GM20431 (cell line): Measurements from ENCODE around the gene HARS1.

Experiments
- in situ Hi-C: fragments of 300-500 bp; cut with MseI, MboI; formaldehyde crosslinking; loops from one replicate; pipeline ENCODE4 v1.15.0; 2020; ENCODE audit warnings: low sequenced_read_pairs; ENCODE audit not compliant: unreplicated experiment

Gene HARS1, protein sequence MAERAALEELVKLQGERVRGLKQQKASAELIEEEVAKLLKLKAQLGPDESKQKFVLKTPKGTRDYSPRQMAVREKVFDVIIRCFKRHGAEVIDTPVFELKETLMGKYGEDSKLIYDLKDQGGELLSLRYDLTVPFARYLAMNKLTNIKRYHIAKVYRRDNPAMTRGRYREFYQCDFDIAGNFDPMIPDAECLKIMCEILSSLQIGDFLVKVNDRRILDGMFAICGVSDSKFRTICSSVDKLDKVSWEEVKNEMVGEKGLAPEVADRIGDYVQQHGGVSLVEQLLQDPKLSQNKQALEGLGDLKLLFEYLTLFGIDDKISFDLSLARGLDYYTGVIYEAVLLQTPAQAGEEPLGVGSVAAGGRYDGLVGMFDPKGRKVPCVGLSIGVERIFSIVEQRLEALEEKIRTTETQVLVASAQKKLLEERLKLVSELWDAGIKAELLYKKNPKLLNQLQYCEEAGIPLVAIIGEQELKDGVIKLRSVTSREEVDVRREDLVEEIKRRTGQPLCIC

DNA sequence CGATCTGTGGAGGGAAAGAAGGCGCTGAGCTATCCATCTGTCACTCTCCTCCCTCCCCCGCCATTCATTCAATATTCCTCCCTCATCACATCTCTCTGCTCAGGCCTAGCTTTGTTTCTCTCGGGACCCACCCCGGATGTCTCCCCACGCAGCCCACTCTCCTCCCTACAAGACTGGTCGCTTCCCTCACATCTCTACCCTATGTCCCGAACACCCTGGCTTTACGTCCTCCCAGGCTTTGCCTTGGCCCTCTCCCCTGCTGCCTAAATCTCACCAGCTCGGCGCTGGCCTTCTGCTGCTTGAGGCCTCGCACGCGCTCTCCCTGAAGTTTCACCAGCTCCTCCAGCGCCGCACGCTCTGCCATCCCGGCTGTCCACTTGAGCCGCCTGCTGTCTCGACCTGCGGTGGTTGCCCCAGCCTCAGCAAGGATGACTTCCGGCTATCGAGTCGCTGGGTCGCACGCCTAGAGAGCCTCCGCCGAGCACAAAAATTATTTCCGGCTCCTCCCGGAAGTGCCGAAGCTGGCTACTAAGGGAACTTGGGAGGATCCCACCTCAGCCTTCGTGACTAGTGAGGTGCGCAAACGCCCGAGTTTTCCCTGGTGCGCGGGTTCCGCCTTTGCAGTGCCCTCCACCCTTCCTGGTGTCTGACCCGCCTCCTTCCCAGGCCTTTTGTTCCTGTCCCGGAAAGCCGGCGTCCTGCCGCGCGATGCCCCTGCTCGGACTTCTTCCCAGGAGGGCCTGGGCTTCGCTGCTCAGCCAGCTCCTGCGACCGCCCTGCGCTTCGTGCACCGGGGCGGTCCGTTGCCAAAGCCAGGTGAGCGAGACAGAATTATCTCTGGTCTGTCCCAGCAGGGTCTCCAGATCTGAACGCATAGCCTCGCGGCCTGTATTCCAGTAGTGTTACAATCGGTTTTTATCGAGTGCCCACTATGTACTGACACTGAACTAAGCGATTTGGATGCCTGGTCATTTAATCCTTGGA lies at the start of gene HARS1, which contains the start of gene HARS2:
HARS1 (minus strand) TSS at position 430 of the 984 bp plus-strand sequence; CDS start at position 364, 66 bp downstream.
HARS2 (plus strand) TSS at position 515 of the 984 bp plus-strand sequence; CDS start at position 709, 194 bp downstream.
- in situ Hi-C loops = no loop called here

DNA sequence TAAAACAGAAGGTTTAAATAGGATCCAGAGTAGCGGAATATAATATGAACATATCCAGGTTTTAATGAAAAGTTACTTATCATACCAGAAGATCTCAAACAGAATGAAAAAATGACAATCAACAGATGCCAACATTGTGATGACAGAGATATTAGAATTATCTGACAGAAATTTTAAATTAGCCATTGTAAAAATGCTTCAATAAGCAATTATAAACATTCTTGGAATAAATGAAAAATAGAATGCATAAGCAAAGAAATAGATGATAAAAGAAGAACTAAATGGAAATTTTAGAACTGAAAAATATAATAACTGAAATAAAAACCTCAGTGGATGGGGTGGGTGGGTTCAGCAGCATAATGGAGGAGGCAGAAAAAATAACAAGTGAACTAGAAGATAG lies 46.3 kb upstream of the HARS1 start:
- in situ Hi-C loops = no loop called here

DNA sequence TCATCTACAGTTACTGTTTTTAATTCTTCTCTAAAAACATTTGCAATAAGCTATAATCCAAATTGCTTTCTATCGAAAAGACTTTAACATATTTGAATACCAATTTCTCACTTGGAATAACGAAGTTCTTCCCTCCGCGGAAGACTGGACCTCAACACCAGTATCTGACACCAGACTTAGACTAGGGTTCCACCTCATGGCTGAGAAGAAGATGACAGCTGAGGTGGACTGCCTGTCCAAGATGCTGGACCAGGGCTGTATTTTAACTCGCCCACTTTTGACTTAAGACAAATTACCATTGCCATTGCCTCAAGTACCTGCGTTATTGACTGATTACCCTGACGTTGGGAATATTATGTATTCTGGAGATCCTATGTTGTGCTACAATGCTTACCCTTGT lies 43.2 kb upstream of the HARS1 start:
- in situ Hi-C loops = no loop called here

DNA sequence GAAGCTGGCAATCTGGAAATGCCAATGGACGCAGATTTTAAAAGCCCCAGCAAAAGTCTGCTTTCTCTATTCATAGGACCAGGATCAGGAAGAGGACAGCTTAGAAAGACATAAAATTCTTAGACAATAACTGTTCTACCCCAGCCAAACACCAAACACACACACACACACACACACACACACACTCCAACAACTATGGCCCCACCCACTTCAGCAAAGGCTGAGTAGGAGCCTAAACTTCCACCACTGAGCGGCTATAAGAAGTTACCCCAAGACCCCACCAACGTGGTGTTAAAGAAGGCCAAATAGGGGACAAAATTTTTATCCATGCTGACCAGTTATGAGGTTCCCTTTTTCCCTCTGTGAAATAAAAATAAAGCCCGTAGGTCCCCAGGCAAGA lies 41.9 kb upstream of the HARS1 start:
- in situ Hi-C loops = no loop called here

DNA sequence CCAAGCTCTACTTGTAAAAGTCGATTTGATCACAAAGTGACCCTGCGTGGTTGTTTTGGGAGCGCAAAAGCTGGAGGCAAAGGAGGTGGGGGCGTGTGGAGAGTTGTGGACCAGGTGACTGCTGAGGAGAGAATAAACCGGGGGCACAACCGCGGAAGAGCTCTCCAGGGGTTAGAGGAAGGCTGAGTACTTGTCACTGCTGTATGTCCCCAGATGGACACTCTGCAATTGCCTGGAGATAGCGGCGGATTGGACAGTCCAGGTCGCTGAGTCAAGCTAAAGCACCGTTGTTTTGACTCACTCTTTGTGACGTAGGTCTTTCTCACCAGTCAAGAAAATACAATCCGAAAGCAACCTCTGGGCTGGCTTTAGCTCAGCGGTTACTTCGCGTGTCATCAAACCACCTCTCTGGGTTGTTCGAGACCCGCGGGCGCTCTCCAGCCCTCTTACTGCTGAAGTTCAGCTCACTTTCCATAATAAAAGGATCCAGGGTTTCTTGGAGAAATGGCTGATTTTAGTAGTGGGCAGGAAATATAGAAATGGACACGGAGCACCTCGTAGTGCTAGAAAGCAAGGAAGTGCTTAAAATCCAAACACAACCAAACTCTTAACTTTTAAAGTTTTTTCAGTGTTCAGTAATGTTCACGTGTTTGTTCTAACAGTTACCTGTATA lies 34.8 kb upstream of the HARS1 start:
- in situ Hi-C loops = no loop called here

DNA sequence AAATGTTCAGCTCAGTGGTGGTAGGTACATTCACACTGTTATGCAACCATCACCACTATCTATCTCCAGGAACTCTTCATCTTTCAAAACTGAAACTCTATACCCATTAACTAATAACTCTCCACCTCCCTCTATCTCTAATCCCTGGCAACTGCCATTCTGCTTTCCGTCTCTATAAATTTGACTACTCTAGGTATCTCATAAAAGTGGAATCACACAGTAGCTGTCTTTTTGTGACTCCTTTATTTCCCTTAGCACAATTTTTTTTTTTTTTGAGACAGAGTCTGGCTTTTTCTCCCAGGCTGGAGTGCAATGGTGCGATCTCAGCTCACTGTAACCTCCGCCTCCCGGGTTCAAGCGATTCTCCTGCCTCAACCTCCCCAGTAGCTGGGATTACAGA lies 30.2 kb upstream of the HARS1 start:
- in situ Hi-C loops = loop anchor here (25.0 kb wide), 1 partner anchor 484 kb away; no protein-coding TSS in a partner anchor

DNA sequence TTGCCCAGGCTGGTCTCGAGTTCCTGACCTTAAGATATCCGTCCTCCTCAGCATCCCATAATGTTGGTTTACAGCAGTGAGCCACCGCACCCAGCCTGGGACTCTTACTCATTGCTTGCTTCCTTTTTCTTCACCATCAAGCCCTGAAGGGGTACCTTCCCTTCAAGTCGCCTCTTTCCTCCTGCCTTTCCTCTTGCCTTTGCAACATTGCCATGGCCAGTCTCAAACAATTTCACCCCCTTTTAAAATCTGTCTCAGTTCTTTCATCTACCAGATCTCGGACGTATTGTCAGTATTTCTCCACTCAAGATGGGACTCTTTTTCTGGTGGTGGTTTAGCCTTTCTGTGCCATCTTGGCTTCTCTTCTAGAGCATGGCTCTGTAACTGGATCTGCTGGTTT lies 29.6 kb upstream of the HARS1 start:
- in situ Hi-C loops = loop anchor here (25.0 kb wide), 1 partner anchor 483 kb away; no protein-coding TSS in a partner anchor

DNA sequence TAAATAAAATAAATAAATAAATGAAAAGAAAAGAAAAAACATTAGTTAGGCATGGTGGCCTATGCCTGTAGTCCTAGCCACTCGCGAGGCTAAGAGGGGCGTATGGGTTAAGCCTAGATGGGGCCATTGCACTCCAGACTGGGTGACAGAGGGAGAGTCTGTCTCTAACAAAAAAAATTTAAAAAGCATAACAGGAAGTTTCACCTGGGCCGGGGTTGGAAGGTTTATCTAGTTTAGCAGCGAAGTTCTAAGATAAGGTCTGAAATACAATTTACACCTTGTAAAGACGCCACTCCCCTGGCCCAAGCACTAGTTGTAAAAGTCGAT lies 27.1 kb upstream of the HARS1 start:
- in situ Hi-C loops = loop anchor here (25.0 kb wide), 1 partner anchor 481 kb away; no protein-coding TSS in a partner anchor

DNA sequence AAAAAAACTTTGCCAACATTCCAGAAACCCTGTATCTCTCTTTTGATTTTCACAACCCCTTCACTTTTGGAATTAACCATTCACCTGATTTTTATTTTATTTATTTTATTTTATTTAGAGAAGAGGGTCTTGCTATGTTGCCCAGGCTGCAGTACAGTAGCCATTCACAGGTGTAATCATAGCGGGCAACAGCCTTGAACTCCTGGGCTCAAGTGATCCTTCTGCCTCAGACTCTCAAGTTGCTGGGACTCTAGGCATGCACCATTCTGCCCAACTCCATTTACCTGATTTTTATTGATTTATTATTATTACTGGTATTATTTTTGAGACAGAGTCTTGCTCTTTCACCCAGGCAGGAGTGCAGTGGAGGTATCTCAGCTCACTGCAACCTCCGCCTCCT lies 25.1 kb upstream of the HARS1 start:
- in situ Hi-C loops = loop anchor here (25.0 kb wide), 1 partner anchor 479 kb away; no protein-coding TSS in a partner anchor

DNA sequence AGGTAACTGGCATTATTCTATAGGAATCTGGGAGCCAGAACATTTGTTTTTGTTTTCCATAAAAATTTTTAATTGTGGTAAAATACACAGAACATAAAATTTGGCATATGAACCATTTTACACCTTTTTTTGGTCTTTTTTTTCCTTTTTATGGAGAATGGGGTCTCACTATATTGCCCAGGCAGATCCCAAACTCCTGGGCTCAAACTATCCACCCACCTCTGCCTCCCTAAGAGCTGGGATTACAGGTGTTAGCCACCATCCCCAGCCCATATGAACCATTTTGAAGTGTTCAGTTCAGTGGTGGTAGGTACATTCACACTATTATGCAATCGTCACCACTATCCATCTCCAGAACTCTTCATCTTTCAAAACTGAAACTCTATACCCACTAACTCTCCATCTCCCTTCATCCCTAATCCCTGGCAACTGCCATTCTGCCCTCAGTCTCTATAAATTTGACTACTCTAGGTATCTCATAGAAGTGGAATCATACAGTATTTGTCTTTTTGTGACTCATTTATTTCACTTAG lies 22.5 kb upstream of the HARS1 start:
- in situ Hi-C loops = loop anchor here (25.0 kb wide), 1 partner anchor 476 kb away; no protein-coding TSS in a partner anchor

DNA sequence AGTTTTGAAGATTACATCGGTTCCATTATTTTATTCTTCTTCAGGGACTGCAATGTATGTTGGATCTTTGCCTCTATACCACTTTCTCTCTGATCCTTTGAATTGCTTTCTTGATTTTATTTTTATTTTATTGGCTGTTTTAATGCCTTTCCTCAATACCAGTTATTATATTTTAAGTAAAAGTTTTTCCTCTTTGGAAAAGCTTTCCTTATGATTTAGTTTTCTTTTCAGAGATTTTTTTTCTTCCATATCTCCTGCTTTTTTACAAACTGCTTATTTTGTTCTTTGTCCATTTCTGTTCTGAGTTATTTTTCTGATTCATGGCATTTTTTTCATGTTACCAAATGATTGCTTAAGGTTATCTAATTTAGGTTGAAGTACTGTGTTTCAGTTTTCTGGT lies 20.6 kb upstream of the HARS1 start:
- in situ Hi-C loops = loop anchor here (25.0 kb wide), 1 partner anchor 474 kb away; no protein-coding TSS in a partner anchor

DNA sequence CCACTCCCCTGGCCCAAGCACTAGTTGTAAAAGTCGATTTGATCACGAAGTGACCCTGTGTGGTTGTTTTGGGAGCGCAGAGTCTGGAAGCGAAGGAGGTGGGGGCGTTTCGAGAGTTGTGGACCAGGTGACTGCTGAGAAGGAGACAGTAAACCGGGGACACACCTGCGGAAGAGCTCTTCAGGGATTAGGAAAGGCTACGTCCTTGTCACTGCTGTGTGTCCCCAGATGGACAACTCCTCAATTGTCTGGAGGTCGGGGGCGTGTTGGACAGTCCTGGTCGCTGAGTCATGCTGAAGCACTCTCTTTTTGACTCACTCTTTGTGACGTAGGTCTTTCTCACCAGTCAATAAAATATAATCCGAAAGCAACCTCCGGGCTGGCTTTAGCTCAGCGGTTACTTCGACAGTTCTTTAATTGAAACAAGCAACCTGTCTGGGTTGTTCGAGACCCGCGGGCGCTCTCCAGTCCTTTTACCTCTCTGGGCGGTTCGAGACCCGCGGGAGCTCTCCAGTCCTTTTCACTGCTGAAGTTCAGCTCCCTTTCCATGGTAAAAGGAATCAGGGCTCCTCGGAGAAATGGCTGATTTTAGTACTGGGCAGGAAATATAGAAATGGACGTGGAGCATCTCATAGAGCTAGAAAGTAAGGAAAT lies 19.9 kb upstream of the HARS1 start:
- in situ Hi-C loops = loop anchor here (25.0 kb wide), 1 partner anchor 474 kb away; no protein-coding TSS in a partner anchor

DNA sequence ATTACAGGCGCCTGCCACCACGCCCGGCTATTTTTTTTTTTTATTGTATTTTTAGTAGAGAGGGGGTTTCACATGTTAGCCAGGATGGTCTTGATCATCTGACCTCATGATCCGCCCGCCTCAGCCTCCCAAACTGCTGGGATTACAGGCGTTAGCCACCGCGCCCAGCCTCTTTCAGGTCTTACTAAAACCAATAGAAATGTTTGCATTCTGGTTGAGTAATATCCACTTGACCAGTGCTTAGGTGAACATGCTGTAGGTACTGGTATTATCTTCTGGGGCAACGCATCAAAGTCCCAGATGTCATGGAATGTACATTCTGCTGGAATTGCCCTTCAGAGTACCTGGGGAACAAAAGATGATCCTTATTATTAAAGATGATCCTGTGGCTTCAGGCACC lies 17.6 kb upstream of the HARS1 start:
- in situ Hi-C loops = loop anchor here (25.0 kb wide), 1 partner anchor 471 kb away; no protein-coding TSS in a partner anchor

DNA sequence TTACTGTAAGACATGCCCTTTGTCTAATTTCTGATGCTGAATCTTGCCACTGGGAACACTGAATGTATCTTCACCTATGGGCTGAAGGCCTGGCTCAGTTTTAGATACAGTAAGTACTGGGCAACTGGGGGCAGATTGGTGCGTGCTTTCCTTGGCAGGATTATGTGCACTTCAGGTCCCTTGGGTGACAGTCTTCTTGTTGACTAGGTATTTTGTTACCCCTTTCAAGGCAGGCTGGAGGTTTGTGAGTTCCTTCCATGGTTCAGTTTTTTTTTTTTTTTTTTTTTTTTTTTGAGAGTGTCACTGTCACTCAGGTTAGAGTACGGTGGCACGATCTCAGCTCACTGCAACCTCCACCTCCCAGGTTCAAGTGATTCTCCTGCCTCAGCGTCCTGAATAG lies 16.6 kb upstream of the HARS1 start:
- in situ Hi-C loops = loop anchor here (25.0 kb wide), 1 partner anchor 471 kb away; no protein-coding TSS in a partner anchor

DNA sequence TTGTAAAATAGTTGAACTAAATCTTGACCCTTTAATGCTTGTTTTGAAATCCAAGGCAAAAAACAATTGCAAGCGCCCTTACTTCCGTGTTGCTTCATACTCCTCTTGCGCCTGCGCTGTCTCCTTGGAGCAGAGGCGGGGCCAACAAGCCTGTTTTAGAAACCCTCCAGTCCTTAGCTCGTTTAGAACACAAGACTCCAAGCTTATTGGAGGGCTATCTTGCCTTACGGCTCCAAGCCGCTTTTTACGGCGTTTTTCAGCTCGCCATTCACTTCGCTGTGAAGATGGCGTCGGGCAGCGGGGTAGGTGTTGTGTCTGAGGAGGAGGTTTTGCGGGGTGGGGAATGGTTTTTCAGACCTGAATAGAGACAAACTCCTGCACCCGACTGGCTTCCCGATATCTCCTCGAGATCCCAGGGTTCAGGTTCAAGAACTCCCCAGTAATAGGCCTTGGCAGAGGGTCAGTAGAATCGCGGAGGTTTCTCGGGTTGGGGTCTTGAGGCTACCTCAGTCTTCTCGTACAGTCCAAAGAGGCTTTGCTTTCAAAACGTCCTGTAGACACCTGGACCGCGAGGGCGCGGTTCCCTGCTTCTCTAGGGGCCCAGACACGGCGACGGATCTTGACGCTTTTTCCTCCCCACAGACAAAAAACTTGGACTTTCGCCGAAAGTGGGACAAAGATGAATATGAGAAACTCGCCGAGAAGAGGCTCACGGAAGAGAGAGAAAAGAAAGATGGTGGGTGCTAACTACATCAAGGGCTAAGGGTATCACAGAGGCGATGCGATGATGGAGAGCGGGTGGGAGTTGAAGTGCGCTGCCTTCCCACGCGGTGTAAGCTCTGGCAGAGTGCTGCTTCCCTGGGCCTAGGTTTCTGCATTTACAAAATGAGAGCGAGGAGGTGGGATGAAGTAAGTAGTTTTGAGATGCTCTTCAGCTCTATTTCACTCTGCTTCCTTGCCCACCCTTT lies 9.3 kb upstream of the HARS1 start, which contains the start of gene ZMAT2:
ZMAT2 (plus strand) TSS at position 271 of the 968 bp plus-strand sequence; CDS start at position 285, 14 bp downstream.
- in situ Hi-C loops = loop anchor here (25.0 kb wide), 1 partner anchor 463 kb away; no protein-coding TSS in a partner anchor

DNA sequence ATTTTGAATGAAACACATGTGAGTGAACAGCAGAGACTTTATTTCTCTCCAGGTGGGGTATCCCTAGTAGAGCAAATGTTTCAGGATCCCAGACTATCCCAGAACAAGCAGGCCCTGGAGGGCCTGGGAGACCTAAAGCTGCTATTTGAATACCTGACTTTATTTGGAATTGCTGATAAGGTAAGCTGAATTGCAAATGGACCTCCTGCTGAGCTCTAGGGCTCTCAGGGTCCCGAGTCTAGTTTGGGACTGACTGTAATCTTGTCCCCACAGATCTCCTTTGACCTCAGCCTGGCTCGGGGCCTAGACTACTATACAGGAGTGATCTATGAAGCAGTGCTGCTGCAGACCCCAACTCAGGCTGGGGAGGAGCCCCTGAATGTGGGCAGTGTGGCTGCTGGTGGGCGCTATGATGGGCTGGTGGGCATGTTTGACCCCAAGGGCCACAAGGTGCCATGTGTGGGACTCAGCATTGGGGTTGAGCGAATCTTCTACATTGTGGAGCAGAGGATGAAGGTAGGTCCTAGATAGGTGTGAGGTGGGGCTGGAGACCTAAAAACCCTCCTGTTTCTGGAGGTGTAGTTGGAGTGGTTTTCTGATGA lies 5.8 kb upstream of the HARS1 start:
- in situ Hi-C loops = no loop called here

DNA sequence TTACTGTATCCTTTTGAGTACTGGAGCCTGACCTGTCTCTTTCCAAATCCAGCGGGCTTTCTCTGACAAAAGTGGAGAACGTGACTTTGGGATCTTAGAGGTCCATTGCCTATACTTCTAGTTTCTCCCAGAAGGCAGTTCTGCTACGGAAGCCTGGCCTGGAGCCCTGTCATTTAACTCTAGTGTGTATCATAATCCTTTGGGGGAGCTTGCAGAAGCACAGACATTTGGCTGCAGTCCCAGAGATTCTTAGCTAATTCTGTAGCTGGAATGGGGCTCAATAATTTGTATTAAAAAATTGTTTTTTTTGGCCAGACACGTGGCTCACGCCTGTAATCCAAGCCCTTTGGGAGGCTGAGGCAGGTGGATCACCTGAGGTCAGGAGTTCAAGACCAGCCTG lies 3.1 kb upstream of the HARS1 start:
- in situ Hi-C loops = no loop called here
